ENCODE data around the gene MYO5B.
A peak's percentile ranks its signal among the peaks of the same experiment; 100 is the strongest.
"Not testable (repeated sequence)": the region's sequence is repeated elsewhere in the genome, so short reads cannot be mapped to it uniquely, and the experiment has no call there.

The MYO5B gene

DNA sequence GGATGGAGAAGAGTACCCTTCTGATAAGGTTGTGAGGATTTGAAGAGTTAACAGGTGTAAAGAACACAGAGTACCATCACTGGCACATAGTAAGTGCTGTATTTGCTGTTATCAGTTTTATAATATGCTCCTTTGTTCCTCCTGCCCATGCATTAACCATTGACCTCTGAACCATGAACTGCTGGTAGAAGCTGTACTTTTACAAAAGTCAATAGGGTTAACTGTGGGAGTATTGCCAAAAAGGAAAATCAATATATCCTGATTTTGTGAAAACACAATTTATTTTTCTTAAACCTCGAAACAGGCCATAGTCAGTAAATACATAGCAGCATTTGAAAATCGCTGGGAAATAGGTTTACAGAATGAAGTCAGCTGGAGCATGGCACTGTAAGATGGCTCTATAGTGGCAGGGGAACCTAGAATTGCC lies 362.7 kb downstream of the MYO5B start:
- DNase-seq (ENCODE audit: low spot score) = no peak

DNA sequence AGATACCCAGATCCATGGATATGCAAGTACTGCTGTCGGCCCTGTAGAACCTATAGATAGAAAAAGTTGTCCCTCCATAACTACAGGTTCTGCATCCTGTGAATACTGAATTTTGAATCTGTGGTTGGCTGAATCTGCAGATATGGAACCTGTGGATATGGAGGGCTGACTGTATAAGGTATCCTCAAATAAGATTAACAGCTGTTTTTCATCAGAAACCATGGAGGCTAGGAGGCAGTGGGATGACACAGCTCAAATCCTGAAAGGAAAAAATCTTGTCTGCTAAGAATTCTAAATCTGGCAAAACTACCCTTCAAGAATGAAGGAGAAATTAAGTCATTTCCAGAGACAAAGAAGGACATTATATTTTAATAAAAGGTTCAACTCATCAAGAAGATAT lies 367.0 kb downstream of the MYO5B start:
- no peak for DNase-seq (ENCODE audit: low spot score)

DNA sequence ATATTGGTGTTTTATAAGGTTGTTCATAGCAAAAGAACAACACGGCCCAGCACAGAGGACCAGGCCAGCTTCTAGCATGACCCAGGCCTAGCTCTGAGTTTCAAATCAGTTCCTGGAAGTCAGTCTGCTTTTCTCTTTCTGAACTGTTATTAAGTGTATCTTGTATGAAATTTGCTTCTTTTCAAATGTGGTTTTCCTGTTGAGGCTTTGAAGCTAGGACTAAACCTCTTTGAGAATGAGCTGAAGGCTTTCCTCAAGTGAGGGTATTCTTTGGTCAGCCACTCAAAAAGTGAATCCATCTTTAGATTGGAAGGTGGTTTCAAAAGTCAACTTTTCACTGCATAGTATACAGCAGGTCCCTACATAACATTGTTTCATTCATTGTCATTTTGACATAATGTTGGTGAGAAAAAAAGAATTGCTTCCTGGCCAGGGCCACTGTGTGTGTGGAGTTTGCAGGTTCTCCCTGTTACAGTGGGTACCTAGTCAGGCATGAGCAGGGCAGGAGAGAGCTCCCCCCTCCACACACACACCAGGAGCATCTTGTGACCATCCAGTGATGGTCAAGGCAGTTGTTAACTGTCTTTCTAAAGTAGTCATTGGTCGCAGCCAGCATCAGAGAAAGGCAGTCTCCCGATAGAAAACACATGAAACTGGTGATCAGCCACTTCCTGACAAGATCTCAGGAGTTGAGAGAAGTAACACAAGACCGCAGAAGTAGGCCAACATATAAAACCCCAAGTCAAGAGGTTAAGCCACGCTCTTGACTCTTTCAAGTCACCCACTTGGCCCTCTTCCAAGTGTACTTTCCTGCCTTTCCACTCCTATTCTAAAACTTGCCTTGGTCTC lies 374.9 kb downstream of the MYO5B start:
- DNase-seq (ENCODE audit: low spot score) = no peak

- DNase-seq (ENCODE audit: low spot score) = no peak
Measured at GRCh38 chr18:49819071-49819662, 375.8 kb downstream of the MYO5B start.

DNA sequence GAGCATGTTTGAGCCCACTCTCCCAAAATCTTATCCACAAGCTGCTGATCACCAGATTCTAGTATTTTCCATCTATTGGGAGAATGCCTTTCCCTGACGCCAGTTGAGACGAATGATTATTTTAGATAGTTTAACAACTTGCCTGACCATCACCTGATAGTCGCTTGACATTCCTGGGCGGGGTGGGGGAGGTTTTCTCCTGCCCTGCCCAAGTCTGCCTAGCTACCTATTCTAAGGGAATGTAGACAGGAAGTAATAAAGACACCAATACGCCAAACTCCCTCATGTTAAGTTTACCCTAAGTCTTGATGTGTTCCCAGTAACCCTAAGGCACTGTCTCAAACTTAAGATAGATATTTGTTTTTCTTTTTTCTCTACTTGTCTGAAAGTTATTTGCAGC lies 377.0 kb downstream of the MYO5B start:
- no peak for DNase-seq (ENCODE audit: low spot score)

DNA sequence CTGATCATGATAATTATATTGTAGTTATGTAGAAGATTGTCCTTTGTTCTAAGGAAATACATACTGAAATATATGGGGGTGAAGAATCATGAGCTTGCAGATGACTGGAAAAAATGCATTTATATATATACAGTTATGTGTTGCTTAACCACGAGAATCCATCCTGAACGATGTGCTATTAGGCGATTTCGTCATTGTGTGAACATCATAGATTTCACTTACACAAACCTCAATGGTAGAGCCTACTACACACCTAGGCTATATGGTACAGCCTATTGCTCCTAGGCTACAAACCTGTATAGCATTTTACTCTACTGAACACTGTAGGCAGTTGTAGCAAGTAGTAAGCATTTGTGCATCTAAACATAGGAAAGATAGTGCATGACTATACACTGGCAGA lies 379.0 kb downstream of the MYO5B start:
- no peak for DNase-seq (ENCODE audit: low spot score)

GRCh38 chr18:49814147-49814499 lies 380.8 kb downstream of the MYO5B start:
- DNase-seq (ENCODE audit: low spot score) = peak; percentile 28

GRCh38 chr18:49813319-49814146 lies 381.4 kb downstream of the MYO5B start, which contains the start of gene ACAA2:
TSS of gene ACAA2 (minus strand) at chr18:49813533. CDS start at chr18:49813484, 49 bp downstream.
- DNase-seq (ENCODE audit: low spot score) = peak; percentile 87

DNA sequence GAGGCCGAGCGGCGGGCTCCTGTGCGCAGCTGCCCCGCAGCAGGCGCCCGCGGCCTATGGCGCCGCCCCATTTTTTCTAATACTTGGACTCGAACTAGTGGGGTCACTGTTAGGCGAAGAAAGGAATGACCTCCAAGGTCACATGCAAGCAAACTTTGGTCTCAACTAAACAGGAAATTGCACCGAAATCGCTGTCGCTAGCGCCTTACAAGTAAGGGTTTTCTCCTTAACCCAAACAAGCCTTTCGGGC lies 382.0 kb downstream of the MYO5B start:
- peak; percentile 58 for DNase-seq (ENCODE audit: low spot score)

GRCh38 chr18:49812286-49813068 lies 382.5 kb downstream of the MYO5B start:
- peak; percentile 11 for DNase-seq (ENCODE audit: low spot score)

DNA sequence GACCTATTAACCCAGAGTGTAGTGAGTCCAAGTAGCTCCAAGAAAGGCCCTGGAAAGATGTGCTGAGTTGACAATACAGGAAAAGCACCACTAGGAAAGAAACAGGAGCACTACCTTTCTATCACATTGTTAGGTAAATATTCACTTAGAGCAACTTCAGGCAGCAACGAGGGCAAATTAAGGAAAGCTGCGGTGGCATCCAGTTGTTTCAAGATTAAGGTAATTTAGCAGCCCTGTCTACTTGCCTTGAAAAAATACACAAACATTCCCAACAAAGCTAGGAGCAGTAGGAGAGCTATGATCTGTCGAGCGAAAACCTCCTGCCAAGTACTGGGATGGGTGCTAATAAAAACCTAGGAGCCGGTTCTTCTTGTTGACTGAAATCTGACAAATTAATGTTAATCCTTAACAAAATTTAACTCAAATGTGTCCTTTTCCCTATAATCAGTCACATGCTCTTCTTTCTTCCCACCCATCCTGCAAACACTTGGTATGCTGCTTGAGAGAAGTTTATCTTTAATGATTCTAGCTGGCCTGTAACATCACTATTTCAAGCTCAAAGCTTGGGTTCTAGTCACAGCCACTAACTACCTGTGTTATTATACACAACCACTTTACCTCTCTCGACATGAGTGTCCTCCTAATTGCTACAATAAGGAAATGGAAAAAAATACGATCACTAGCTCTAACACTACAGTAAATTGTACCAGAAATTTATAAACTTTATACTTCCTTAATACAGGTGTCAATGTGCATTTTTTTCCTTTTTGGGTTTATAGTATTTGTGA lies 383.6 kb downstream of the MYO5B start:
- DNase-seq (ENCODE audit: low spot score) = no peak

DNA sequence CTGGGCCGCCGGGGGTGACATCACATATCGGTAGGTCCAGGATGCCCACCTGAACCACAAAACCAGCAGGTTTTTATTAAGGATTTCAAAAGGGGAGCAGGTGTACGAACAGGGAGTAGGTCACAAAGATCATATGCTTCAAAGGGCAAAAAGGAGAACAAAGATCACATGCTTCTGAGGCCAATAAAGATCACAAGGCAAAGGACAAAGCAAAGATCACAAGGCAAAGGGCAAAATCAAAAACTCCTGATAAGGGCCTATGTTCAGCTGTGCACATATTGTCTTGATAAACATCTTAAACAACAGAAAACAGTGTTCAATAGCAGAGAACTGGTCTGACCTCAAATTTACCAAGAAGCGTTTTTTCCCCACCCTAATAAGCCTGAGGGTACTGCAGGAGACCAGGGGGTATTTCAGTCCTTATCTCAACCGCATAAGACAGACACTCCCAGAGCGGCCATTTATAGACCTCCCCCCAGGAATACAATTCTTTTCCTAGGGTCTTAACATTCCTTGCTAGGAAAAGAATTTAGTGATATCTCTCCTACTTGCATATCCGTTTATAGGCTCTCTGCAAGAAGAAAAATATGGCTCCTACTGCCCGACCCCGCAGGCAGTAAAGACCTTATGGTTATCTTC lies 386.3 kb downstream of the MYO5B start:
- DNase-seq (ENCODE audit: low spot score) = not testable (repeated sequence)

- DNase-seq (ENCODE audit: low spot score) = no peak
Measured at GRCh38 chr18:49804096-49804495, 390.9 kb downstream of the MYO5B start.

DNA sequence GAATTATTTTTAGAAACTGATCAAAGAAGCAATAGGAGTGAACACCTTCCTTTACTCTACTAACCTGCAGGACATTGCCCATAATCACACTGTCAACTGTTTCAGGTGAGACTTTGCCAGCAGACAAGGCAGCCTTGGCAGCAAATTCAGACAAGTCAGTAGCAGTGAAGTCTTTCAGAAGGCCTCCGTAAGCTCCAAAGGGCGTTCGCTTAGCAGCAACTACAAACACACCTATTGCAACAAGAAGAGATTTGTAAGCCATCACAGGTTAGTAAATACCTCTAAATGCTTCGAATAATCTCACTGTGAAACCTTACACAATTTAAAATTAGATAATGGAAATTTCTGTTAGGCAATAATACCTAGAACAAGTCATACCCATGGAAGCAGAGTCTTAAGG lies 392.3 kb downstream of the MYO5B start:
- DNase-seq (ENCODE audit: low spot score) = no peak

- DNase-seq (ENCODE audit: low spot score) = not testable (repeated sequence)
Measured at GRCh38 chr18:49800491-49800890, 394.5 kb downstream of the MYO5B start.

GRCh38 chr18:49799806-49800205 lies 395.1 kb downstream of the MYO5B start:
- not testable (repeated sequence) for DNase-seq (ENCODE audit: low spot score)

DNA sequence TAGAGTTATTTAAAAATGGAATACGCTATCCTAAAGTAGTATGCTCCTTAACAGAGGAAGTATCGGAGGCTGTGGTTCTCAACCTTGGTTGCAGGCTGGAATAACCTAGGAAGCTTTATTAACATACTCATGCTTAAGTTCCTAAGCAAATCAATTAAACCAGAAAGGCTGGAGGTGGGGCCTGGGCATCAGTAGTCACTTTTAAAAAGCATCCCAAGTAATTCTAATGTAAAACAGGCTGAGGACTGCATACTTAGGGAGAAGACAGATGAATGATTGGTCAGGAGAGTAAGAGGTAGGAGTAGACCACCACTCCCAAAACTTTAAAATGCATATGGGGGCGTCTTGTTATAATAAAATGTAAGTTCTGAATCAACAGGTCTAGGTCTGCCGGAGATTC lies 396.9 kb downstream of the MYO5B start:
- DNase-seq (ENCODE audit: low spot score) = no peak

- DNase-seq (ENCODE audit: low spot score) = no peak
Measured at GRCh38 chr18:49795612-49796552, 399.1 kb downstream of the MYO5B start.

- no peak for DNase-seq (ENCODE audit: low spot score)
Measured at GRCh38 chr18:49794743-49795142, 400.2 kb downstream of the MYO5B start.

Data from pons (tissue), 1 donor.